Caco-2 (cell line): Measurements from ENCODE around the gene ROBO1. TPM values are rescaled to one million over a fixed set of nuclear protein-coding genes. Genes with fewer than 3 reads are reported as not detected.

ENCODE experiments used
- BruUV-seq: library from RNA; stranded (reverse); fragments of 400-500 nt; replicated peaks from 2 replicates; lab custom pipeline; 2021; lab: Mats Ljungman, UMichigan
- CTCF ChIA-PET: fragments of 300-600 bp; sonication (Branson Sonifier 250); formaldehyde crosslinking; loops from one replicate; lab custom pipeline; 2022; ENCODE audit warnings: antibody characterized with exemption; lab: Charles Lee
- POLR2A ChIA-PET: fragments of 300-600 bp; sonication (Branson Sonifier 250); formaldehyde crosslinking; loops from one replicate; lab custom pipeline; 2022; ENCODE audit warnings: antibody characterized with exemption; lab: Charles Lee
- DNase-seq, 2 experiments: peaks; one replicate each; pipeline versions ENCODE4 v3.0.0 to v3.0.0-alpha.2; 2020 to 2022
- H3K27me3 ChIP-seq: replicated peaks from 2 replicates; pipeline ENCODE4 v1.6.0; 2011; ENCODE audit warnings: low read length; ENCODE audit not compliant: control insufficient read depth, insufficient read depth
- H3K36me3 ChIP-seq: 2 replicates; pipeline ENCODE4 v1.5.1; 2011; ENCODE audit warnings: low read length; ENCODE audit not compliant: control insufficient read depth, insufficient read depth
- H3K4me1 ChIP-seq: fragments of 250-450 bp; sonication (Bioruptor Pico); 2 replicates; pipeline ENCODE4 v1.5.1; 2020; ENCODE audit warnings: mild to moderate bottlenecking
- H3K4me3 ChIP-seq: 2 replicates; pipeline ENCODE4 v1.5.1; 2011; ENCODE audit warnings: low read depth, mild to moderate bottlenecking, control low read depth, low read length
- H3K9me3 ChIP-seq: fragments of 250-450 bp; sonication (Bioruptor Pico); 2 replicates; pipeline ENCODE4 v1.5.1; 2020; ENCODE audit warnings: mild to moderate bottlenecking, moderate library complexity
- H3K27ac Mint-ChIP-seq: one replicate; pipeline ENCODE4 v1.8.0; 2022; ENCODE audit warnings: mixed read lengths; ENCODE audit not compliant: unreplicated experiment
- H3K27me3 Mint-ChIP-seq: one replicate; pipeline ENCODE4 v1.8.0; 2022; ENCODE audit warnings: mixed read lengths; ENCODE audit not compliant: insufficient read depth, unreplicated experiment
- H3K36me3 Mint-ChIP-seq: one replicate; pipeline ENCODE4 v1.8.0; 2022; ENCODE audit warnings: mild to moderate bottlenecking, mixed read lengths; ENCODE audit not compliant: insufficient read depth, unreplicated experiment
- H3K4me1 Mint-ChIP-seq: one replicate; pipeline ENCODE4 v1.8.0; 2022; ENCODE audit warnings: low read depth, mixed read lengths; ENCODE audit not compliant: unreplicated experiment
- H3K4me3 Mint-ChIP-seq: one replicate; pipeline ENCODE4 v1.8.0; 2022; ENCODE audit warnings: mild to moderate bottlenecking, moderate library complexity, mixed read lengths; ENCODE audit not compliant: unreplicated experiment
- H3K9me3 Mint-ChIP-seq: one replicate; pipeline ENCODE4 v1.8.0; 2022; ENCODE audit warnings: mixed read lengths; ENCODE audit not compliant: unreplicated experiment
- CTCF ChIP-seq, 2 experiments: fragments of 200-600 bp in 1 of 2; IDR thresholded peaks; 1 replicate in 1 of 2; 2 replicates in 1 of 2; pipeline versions ENCODE4 v1.5.1 to v1.8.0; 2011 to 2022; ENCODE audit warnings: antibody characterized with exemption in 1 of 2, control low read depth in 1 of 2, inconsistent platforms in 1 of 2, low read depth in 1 of 2, low read length in 1 of 2, mild to moderate bottlenecking in 1 of 2, moderate library complexity in 1 of 2; ENCODE audit not compliant: insufficient read depth in 1 of 2, severe bottlenecking in 1 of 2, unreplicated experiment in 1 of 2
- intact Hi-C: fragments of 100-400 bp; cut with micrococcal nuclease; formaldehyde crosslinking; loops from one replicate; pipeline ENCODE4 v1.10.0; 2022; ENCODE audit not compliant: unreplicated experiment
- total RNA-seq: library from RNA; stranded (reverse); gene quantifications from 2 replicates; pipeline ENCODE4 v1.2.3, GENCODE V29; 2022

Gene ROBO1
- total RNA-seq, 1 experiment from 2014 or later = 1.8 TPM

- ChIA-PET POLR2A (no interaction called here), CTCF (no interaction called here)
- Mint-ChIP-seq H3K9me3 (no peaks in the 10 kb centered on the region), H3K27ac (no peak overlapping the region), H3K4me3 (no peak overlapping the region), H3K4me1 (no peaks in the 10 kb centered on the region), H3K36me3 (no peaks in the 10 kb centered on the region), H3K27me3 (peaks cover 3% of the 10 kb centered on the region)
- Histone ChIP-seq H3K4me1 (no peaks in the 10 kb centered on the region), H3K4me3 (no peak overlapping the region), H3K27me3 (no peaks in the 10 kb centered on the region), H3K9me3 (no peaks in the 10 kb centered on the region), H3K36me3 (no peaks in the 10 kb centered on the region)
- DNase-seq = no peak
- TF ChIP-seq CTCF (IDR thresholded peaks at IDR 0.05; ENCODE audit: insufficient read depth in 1 of 2, low read depth in 1 of 2, low read length in 1 of 2, severe bottlenecking in 1 of 2, unreplicated experiment in 1 of 2) = no peak
- no TSS peak for BruUV-seq
- intact Hi-C loops = no loop called here
Measured at GRCh38 chr3:78798266-78798832, 969.4 kb downstream of the ROBO1 start.

GRCh38 chr3:78794431-78794830, 973.4 kb downstream of the ROBO1 start:
- intact Hi-C loops = no loop called here
- no TSS peak for BruUV-seq
- CTCF ChIA-PET = no interaction called here
- POLR2A ChIA-PET = no interaction called here
- Mint-ChIP-seq H3K4me3 (no peak overlapping the region), H3K36me3 (no peaks in the 10 kb centered on the region), H3K4me1 (no peaks in the 10 kb centered on the region), H3K9me3 (no peaks in the 10 kb centered on the region), H3K27me3 (no peaks in the 10 kb centered on the region), H3K27ac (no peak overlapping the region)
- Histone ChIP-seq H3K9me3 (no peaks in the 10 kb centered on the region), H3K4me1 (no peaks in the 10 kb centered on the region), H3K27me3 (no peaks in the 10 kb centered on the region), H3K4me3 (no peak overlapping the region), H3K36me3 (no peaks in the 10 kb centered on the region)
- TF ChIP-seq CTCF (IDR thresholded peaks at IDR 0.05; ENCODE audit: insufficient read depth in 1 of 2, low read depth in 1 of 2, low read length in 1 of 2, severe bottlenecking in 1 of 2, unreplicated experiment in 1 of 2) = no peak
- no peak for DNase-seq

- Mint-ChIP-seq H3K27me3 (no peaks in the 10 kb centered on the region), H3K27ac (no peak overlapping the region), H3K9me3 (no peaks in the 10 kb centered on the region), H3K4me1 (no peaks in the 10 kb centered on the region), H3K36me3 (no peaks in the 10 kb centered on the region), H3K4me3 (no peak overlapping the region)
- ChIA-PET CTCF (no interaction called here), POLR2A (no interaction called here)
- BruUV-seq = no TSS peak
- H3K9me3 ChIP-seq = no peaks in the 10 kb centered on the region
- H3K4me1 ChIP-seq = no peaks in the 10 kb centered on the region
- TF ChIP-seq CTCF (IDR thresholded peaks at IDR 0.05; ENCODE audit: insufficient read depth in 1 of 2, low read depth in 1 of 2, low read length in 1 of 2, severe bottlenecking in 1 of 2, unreplicated experiment in 1 of 2) = no peak
- H3K36me3 ChIP-seq = no peaks in the 10 kb centered on the region
- intact Hi-C loops = no loop called here
- no peak overlapping the region for H3K4me3 ChIP-seq
- DNase-seq = no peak
- H3K27me3 ChIP-seq = no peaks in the 10 kb centered on the region
Measured at GRCh38 chr3:78792733-78793132, 975.1 kb downstream of the ROBO1 start.
